Measurements from ENCODE around the gene CACNA1I. TPM values are rescaled to one million over a fixed set of nuclear protein-coding genes. Genes with fewer than 3 reads are reported as not detected.

The CACNA1I gene
- total RNA-seq, 6 experiments from 2014 or later: 0.06 TPM; not detected in 5

- ATAC-seq (no peak), DNase-seq (no peak)
- intact Hi-C loops (cut with DNase I): loop anchor here in 1 of 2 donors (5.0 kb wide), 1 partner anchor 406 kb away; no protein-coding TSS in a partner anchor
- no peaks in the 10 kb centered on the region for H3K4me1 ChIP-seq
- no peak overlapping the region for H3K4me3 ChIP-seq
- 73% methylated on average over 7 of the region's 8 CpGs for WGBS (ENCODE audit: insufficient coverage, low coverage, low lambda C conversion rate, missing lambda C conversion rate)
- no peaks in the 10 kb centered on the region for H3K9me3 ChIP-seq
- H3K27ac ChIP-seq: no peak overlapping the region
- H3K27me3 ChIP-seq: no peaks in the 10 kb centered on the region
- TF ChIP-seq POLR2A (IDR thresholded peaks at IDR 0.05) (no peak), CTCF (IDR thresholded peaks at IDR 0.05) (no peak)
- no peaks in the 10 kb centered on the region for H3K36me3 ChIP-seq
Measured at GRCh38 chr22:39620924-39621690, 50.6 kb downstream of the CACNA1I start.

DNA sequence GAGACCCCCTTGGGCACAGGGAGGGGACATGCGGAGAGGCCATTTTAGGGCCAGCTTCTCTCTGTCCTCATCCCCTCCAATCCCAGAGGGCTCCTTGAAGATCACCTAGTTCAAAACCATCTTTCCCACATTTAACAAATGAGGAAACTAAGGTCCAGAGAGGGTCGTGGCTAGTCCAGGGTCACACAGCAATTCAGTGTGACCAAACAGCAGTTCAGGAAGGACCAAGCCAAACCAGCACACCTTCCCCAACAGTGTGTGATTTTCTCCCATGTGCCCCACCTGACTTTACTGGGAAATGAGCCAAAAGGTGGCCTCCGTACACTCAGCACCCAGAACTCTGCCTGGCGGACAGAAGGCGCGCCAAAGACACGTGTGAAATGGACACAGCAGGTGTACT lies 51.3 kb downstream of the CACNA1I start:
- TF ChIP-seq POLR2A (IDR thresholded peaks at IDR 0.05) (no peak), CTCF (IDR thresholded peaks at IDR 0.05) (no peak)
- Histone ChIP-seq H3K9me3 (no peaks in the 10 kb centered on the region), H3K27me3 (peaks cover 0 to under 1% of the 10 kb centered on the region in 2 donors), H3K27ac (no peak overlapping the region), H3K36me3 (no peaks in the 10 kb centered on the region), H3K4me1 (no peaks in the 10 kb centered on the region), H3K4me3 (no peak overlapping the region)
- 51% methylated on average over 5 of the region's 7 CpGs for WGBS (ENCODE audit: insufficient coverage, low coverage, low lambda C conversion rate, missing lambda C conversion rate)
- intact Hi-C loops (cut with DNase I): loop anchor here in 1 of 2 donors (5.0 kb wide), 1 partner anchor 405 kb away; no protein-coding TSS in a partner anchor
- ATAC-seq (no peak), DNase-seq (no peak)

- Histone ChIP-seq H3K27me3 (peaks cover 0 to 3% of the 10 kb centered on the region in 2 donors), H3K9me3 (no peaks in the 10 kb centered on the region), H3K4me1 (no peaks in the 10 kb centered on the region), H3K4me3 (no peak overlapping the region), H3K27ac (no peak overlapping the region), H3K36me3 (no peaks in the 10 kb centered on the region)
- WGBS (ENCODE audit: insufficient coverage, low coverage, low lambda C conversion rate, missing lambda C conversion rate): 23% methylated on average over 13 of the region's 17 CpGs
- intact Hi-C loops (cut with DNase I): loop anchor here in 1 of 2 donors (5.0 kb wide), 1 partner anchor 404 kb away; no protein-coding TSS in a partner anchor
- TF ChIP-seq CTCF (IDR thresholded peaks at IDR 0.05) (peak; percentile 40 to 61 (median 50)), POLR2A (IDR thresholded peaks at IDR 0.05) (no peak)
- ATAC-seq (peak; percentile 52 to 77 (median 70)), DNase-seq (peak in 2 of 3 donors; percentile 59 to 62)
Measured at GRCh38 chr22:39622881-39623367, 52.4 kb downstream of the CACNA1I start.

DNA sequence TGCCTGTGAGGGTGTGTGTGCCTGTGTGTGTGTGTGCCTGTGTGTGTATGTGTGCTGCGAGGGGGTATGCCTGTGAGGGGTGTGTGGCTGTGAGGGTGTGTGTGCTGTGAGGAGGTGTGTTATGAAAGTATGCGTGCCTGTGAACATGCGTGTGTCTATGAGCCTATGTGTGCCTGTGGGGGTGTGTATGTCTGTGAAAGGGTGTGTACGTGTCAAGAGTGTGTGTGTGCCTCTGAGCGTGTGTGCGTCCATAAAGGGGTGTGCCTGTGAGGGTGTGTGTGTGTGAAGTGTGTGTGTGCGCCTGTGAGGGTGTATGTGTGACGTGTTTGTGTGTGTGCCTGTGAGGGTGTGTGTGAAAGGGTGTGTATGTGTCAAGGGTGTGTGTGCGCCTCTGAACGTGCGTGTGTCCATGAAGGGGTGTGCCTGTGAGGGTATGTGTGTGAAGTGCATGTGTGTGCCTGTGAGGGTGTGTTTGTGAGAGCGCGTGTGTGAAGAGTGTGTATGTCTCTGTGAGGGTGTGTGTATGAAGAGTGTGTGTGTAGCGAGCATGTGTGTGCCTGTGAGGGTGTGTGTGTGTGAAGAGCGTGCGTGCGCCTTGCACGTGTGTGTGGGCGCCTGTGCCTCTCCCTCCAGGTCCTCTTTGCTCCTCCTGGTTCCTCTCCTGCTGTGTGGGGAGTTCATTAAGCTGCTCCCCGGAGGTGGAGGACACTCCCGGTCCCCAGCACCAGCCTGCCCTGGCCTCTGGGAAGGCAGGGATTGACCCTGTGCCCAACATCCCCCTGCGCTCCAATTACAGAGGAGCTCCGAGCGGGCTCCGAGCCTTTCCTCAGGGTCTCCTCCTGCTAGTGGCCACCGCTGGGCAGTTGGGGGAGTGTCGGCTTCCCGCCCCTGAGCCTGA lies 53.3 kb downstream of the CACNA1I start:
- TF ChIP-seq POLR2A (IDR thresholded peaks at IDR 0.05) (no peak), CTCF (IDR thresholded peaks at IDR 0.05) (no peak)
- ATAC-seq (peak in 2 of 4 donors; percentile 11 to 14), DNase-seq (no peak)
- Histone ChIP-seq H3K9me3 (no peaks in the 10 kb centered on the region), H3K27ac (no peak overlapping the region), H3K4me1 (no peaks in the 10 kb centered on the region), H3K4me3 (no peak overlapping the region), H3K36me3 (no peaks in the 10 kb centered on the region), H3K27me3 (peaks cover 0 to 3% of the 10 kb centered on the region in 2 donors)
- 47% methylated on average over 20 of the region's 28 CpGs for WGBS (ENCODE audit: insufficient coverage, low coverage, low lambda C conversion rate, missing lambda C conversion rate)
- intact Hi-C loops (cut with DNase I): loop anchor here in 1 of 2 donors (5.0 kb wide), 1 partner anchor 403 kb away; no protein-coding TSS in a partner anchor
